LoVo (cell line): ENCODE data around the gene SRSF11.
"Not testable (repeated sequence)": the region's sequence is repeated elsewhere in the genome, so short reads cannot be mapped to it uniquely, and the experiment has no call there.

ENCODE experiments used
- DNase-seq: peaks from one replicate; pipeline ENCODE4 v3.0.0-alpha.2; 2016; ENCODE audit warnings: low spot score

Gene SRSF11, protein sequence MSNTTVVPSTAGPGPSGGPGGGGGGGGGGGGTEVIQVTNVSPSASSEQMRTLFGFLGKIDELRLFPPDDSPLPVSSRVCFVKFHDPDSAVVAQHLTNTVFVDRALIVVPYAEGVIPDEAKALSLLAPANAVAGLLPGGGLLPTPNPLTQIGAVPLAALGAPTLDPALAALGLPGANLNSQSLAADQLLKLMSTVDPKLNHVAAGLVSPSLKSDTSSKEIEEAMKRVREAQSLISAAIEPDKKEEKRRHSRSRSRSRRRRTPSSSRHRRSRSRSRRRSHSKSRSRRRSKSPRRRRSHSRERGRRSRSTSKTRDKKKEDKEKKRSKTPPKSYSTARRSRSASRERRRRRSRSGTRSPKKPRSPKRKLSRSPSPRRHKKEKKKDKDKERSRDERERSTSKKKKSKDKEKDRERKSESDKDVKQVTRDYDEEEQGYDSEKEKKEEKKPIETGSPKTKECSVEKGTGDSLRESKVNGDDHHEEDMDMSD

DNA sequence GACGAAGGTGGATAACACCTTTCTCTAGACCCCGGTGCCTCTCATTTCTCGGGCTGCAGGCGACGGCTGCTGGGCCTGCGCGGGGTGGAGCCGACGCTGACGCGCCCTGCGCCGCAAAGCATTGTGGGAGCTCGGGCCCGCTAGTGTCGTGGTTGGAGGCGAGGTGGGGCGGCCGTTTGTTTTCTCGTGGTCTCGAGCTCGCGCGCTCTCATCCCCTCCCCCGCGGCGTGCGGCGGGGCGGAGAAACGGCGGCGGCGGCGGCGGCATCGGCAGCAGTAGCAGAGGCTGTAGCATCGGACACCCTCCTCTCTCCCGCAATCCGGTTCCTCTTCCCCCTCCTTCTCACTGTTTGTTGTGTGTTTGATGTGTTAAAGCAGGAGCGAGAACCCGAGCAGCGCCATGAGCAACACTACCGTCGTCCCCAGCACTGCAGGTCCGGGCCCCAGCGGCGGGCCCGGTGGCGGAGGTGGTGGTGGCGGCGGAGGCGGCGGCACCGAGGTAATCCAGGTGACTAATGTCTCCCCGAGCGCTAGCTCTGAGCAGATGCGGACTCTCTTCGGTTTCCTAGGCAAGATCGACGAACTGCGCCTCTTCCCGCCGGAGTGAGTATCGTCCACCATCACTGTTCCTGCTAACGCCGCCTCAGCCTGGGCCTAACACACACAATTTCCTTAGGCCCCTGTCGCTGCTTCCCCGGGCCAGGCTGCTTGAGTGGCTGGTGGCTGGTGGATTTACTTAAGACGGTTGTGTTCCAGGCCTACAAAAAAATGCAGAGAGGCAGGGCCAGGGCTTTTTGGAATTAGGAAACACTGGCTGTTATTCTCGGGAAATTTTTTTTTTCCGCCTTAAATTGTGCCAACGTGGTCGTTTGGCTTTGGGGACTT lies at the start of gene SRSF11:
Gene SRSF11 (plus strand): TSS at position 143 of the 884 bp plus-strand sequence. CDS start 257 bp downstream, at position 400.
- DNase-seq = peak; percentile 94

DNA sequence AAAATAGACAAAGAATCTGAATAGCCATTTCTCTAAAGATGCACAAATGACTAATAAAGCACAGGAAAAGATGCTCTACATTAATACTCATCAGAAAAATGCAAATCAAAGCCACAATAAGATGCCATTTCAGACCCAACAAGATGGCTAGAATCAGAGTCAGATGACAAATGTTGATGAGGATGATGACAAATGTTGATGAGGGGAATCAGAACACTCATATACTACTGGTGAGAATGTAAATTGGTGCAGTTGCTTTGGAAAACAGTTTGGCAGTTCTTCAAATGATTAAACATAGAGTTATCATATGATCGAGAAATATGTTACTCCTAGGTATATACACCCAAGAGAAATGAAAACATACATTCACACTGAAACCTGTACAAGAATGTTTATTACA lies 49.7 kb upstream of the SRSF11 start:
- DNase-seq = no peak

DNA sequence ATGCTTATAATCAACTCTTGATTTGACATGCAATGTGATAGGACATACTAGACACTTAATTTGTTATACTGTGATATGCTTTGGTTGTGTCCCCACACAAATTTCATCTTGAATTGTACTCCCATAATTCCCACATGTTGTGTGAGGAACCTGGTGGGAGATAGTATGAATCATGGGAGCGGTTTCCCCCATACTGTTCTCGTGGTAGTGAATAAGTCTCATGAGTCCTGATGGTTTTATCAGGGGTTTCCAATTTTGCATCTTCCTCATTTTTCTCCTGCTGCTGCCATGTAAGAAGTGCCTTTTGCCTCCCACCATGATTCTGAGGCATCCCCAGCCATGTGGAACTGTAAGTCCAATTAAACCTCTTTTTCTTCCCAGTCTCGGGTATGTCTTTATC lies 36.0 kb upstream of the SRSF11 start:
- DNase-seq = not testable (repeated sequence)

DNA sequence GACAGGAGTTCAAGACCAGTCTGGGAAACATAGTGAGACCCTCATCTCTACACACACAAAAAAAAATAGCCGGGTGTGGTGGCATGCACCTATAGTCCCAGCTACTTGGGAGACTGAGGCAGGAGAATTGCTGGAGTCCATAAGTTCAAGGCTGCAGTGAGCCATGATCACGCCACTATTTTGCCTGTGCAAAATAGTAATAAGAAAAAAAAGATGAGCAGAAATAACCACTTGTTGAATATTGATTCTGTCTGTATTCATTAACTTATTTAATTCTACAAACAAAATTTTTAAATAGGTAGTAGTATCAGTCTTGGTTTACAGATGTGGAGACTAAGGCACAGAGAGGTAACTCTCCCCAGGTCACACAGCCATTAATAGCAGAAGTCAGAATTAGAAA lies 32.7 kb upstream of the SRSF11 start:
- no peak for DNase-seq

DNA sequence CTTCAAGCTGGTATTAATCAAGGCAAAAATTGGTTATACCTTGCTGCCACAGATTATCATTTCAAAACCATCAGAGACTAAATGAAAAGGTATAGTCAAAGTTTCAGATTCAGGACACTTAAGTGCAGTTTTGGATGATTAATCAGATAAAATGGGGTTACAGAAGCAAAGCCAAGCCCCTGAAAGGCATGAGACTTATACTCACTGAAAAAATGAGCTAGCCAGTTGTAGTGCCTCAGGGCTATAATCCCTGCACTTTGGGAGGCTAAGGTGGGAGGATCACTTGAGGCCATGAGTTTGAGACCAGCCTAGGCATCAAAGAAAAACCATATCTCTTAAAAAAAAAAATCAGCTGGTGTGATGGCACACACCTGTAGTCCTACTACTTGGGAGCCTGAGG lies 31.0 kb upstream of the SRSF11 start:
- no peak for DNase-seq

DNA sequence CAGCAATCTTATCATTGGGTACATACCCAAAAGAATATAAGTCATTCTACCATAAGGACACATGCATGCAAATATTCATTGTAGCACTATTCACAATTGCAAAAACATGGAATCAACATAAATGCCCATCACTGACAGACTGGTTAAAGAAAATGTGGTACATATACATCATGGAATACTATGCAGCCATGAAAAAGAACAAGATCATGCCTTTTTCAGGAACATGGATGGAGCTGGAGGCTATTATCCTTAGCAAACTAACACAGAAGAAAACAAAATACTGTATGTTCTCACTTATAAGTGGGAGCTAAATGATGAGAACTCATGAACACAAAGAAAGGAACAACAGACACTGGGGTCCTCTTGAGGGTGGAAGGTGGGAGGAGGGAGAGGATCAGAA lies 28.7 kb upstream of the SRSF11 start:
- not testable (repeated sequence) for DNase-seq

DNA sequence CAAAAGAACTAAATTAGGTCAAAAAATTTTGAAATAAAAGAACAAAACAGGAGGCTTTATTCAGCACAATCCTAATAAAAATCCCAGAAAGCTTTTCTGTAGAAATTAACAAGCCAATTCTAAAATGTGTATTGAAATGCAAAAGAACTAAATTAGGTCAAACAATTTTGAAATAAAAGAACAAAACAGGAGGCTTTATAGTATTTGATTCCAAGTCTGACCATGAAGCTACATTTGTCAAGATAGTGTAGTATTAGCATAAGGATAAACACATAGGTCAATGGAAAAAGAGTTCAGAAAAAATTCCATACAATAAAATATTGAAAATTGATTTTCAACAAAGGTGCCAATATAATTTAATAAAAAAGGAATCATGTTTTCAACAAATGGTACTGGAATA lies 26.6 kb upstream of the SRSF11 start:
- no peak for DNase-seq

DNA sequence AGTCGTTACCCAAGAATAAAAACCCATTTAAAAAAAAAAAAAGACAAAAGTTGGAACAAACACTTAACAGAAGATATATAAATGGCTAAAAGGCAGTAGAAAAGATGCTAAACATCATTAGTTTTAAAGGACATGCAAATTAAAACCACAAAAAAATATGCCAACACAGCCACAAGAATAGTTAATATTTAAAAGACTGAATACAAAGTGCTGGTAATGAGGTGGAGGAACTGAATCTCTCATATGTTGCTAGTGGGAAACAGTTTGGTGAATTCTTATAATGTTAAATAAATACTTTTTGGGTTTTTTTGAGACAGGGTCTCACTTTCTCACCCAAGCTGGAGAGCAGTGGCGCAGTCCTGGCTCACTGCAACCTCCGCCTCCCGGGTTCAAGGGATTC lies 25.8 kb upstream of the SRSF11 start:
- no peak for DNase-seq

DNA sequence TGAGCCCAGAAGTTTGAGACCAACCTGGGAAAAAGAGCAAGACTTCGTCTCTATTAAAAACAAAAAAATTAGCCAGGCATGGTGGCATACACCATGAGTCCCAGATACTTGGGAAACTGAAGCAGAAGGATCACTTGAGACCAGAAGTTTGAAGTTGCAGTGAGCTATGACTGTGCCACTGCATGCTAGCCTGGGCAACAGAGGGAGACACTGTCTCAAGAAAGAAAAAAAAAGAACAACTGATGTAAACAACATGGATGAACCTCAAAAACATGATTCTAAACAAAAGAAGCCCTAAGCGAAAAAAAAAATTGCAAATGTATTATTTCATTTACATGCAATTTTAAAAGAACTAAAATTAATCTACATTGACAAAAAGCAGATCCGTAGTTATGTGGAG lies 24.8 kb upstream of the SRSF11 start:
- no peak for DNase-seq

DNA sequence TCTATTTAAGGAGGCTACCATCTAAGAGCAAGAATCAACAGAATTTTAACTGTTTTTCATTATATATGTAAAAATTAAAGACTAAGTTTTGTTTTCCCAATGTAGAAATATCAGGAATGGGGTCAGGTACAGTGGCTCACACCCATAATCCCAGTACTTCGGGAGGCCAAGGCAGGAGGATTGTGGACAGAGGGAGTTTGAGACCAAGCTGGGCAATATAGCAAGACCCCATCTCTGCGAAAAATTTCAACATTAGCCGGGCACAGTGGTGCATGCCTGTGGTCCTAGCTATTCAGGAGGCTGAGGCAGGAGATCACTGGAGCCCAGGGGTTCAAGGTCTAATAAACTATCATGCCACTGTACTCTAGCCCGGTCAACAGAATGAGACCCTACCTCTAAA lies 21.1 kb upstream of the SRSF11 start:
- no peak for DNase-seq

DNA sequence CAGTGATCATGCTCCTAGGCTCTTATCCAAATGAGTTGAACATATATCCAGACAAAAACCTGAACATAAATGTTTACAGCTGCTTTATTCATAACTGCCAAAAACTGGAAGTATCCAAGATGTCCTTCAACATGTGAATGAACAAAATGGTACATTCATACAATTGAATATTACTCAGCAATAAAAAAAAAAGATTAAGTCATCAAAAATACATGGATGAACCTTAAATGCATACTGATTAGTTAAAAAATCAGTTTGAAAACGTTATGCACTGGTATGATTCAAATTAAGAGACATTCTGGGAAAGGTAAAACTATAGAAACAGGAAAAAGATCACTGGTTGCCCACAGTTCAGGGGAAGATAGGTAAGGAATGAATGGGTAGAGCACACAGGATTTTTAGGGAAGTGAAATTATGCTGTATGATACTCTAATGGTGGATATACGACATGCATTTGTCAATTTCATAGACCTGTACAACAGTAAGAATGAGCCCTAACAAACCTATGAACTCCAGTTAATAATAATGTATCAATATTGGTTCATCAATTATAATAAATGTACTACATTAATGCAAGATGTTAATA lies 18.9 kb upstream of the SRSF11 start:
- DNase-seq = no peak

DNA sequence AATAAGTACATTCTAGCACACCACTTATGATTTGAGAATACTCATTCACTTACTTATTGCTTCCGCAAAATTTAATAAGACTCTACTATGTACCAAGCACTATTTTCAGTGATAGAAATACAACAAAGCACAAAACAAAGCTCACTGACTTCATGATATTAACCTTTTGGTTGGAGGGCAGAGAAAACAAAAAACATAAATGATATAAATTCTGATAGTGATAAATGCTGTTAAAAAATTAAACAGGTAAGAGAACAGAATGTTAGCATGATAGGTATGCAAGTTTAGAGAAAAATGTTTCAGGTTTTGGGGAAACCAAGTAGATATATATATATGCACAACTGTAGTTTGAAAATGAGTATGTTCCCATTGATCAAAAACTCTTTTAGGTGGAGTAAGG lies 17.0 kb upstream of the SRSF11 start:
- no peak for DNase-seq

DNA sequence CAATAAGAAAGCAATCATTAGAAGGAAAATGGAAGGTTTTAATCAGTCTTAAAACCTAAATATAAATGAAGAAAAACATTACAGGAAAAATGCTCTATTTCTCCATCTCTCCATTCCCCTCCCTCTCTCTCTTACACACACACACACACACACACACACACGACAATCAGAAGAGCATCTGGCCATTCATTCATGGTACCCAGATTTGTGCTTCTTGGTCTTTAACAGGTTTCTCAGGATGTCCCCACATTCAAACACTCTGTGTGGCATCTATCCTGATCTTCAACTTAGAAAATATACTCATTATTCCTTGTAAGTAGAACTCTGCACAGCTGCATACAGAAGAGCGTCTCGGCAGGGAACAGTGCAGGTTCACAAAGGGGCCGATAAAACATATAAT lies 16.6 kb upstream of the SRSF11 start:
- DNase-seq = no peak

DNA sequence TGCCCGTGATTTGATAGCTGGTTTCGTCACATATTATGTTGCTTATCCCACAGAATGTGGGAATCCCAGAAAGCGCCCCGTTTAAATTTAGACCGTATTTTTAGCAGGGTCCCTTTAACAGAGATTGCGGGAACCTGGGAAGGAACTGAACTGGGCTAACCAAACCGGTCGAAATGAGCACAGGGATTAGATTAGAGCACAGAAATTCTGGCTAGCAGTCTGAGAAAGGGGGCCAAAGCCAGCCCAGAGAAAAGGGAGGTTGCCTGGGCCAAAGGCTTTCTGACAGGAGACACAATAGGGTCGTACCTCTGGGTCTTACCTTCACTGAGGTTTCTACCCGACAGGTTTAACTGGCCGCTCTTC lies 16.1 kb upstream of the SRSF11 start:
- no peak for DNase-seq

DNA sequence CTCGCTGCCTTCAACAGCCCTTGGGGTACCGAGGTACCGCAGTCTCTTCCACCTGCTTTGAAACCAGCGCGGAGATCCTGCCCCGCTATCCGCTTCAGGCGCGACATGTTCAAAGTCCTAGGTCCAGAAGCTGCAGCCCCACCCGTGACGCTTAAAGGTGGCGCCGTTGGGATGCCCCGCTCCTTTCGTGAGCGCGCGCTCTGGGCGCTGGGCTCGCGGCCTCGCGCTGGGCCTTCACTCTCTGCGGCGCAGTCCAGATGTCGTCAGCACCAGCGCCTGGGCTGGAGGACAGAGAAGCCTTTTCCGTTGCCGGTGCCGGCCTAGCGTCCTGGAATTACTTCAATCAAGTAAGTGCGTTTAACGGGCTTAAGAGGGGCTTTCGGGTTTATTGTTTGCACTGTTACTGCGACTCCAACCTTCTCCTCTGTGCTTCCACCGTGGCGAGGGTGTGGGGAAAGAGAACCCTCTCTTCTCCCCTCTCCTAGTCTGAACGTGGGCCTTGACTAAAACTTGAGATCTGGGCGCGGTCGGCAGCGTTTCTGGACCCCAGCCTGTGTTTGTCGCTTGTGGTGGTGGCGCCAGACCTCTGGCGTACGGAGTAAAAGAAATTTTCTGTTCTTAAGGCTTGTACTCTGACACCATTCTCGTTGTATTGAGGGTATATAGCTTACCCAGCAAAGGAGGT lies 15.6 kb upstream of the SRSF11 start, which contains the start of gene LRRC40:
Gene LRRC40 (minus strand): TSS at position 146 of the 685 bp plus-strand sequence. CDS start 39 bp downstream, at position 107.
- DNase-seq = peak; percentile 94

DNA sequence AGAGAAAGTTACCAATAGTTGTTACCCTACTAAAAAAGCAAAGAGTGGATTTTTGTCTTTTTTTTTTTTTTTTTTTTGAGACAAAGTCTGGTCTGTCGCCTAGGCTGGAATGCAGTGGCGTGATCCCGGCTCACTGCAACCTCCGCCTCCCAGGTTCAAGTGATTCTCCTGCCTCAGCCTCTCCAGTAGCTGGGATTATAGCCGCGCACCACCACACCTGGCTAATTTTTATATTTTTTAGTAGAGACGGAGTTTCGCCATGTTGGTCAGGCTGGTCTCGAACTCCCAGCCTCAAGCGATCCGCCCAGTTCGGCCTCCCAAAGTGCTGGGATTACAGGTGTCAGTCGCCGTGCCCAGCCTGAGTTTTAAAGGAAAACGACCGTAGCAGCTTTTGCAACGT lies 14.3 kb upstream of the SRSF11 start:
- DNase-seq = not testable (repeated sequence)

DNA sequence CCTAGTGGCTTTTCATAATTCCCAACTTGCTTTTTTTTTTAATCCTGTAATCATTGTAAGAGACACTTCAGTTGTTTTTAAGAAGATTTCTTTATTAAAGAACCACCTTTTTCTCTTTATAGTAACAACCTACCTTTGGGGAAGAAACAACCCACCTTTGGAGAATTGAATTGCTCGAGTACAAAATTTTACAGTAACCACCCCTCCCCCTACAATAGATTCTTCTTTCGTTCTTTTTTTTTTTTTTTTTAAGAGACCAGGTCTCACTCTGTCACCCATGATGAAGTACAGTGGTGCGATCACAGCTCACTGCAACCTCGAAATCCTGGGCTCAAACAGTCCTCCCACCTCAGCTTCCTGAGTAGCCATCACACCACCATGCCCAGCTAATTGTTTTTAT lies 13.7 kb upstream of the SRSF11 start:
- DNase-seq = no peak

DNA sequence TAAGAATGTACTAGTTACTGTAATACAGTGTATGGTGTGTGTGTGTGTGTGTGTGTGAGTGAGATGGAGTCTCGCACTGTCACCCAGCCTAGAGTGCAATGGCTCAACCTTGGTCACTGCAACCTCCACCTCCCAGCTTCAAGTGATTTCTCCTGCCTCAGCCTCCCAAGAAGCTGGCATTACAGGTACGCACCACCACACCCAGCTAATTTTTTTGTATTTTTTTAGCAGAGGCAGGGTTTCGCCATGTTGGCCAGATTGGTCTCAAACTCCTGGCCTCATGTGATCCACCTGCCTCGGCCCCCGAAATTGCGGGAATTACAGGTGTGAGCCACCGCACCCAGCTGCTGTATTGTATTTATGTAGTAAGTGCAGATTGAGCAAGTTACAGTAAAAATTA lies 12.9 kb upstream of the SRSF11 start:
- no peak for DNase-seq

DNA sequence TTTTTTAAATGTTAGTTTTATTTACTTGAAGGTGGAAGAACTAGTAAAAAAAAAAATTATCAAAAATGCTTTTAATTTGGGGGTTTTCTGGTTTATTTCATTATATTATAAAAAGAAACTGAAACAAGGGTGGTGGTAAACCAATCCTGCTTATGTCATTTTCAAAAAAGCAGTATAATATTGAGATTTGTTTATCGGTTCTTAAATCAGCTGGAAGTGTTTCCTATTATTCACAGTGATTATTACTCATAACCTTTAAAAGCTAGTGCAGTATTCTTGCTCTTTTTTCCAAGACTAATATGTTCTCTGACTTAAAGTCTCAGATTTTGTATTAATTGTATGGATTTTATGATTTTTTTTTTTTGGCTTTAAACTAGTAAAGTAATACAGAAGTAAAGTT lies 10.4 kb upstream of the SRSF11 start:
- no peak for DNase-seq

DNA sequence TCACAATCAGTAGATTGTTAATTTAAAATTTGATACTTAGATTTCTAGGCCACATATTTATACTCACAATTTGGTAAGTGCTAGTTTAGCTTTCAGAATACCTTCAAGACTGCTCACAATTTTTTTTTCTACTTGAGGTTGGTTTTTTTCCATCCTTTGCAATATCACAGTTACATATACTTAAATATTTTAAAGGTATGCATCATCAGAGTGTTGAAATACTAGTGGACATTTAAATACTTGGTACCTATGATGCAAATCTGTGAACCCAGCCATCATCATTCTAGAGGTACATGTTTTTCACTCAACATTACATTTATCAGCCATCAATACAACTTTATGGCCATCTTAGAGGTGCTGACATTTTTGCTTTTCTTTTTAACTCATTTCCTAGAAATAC lies 9.6 kb upstream of the SRSF11 start:
- DNase-seq = no peak

DNA sequence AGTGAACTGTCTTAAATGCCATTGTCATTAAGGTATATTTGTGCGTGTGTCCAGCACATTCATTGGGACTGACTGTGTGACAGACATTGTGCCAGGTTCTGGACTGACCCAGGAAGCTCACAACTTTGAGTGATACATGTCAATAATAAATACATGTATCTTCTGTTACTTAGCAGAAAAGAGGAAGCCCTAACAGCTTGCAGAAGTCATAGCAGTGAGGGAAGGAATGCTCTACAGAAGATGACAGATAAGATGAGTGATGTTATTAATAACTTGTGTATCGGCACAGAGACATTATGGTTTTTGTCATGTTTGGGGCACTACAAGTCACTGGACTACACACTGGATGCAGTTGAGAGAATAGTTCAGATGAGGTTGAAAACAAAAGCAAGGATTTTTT lies 1.2 kb upstream of the SRSF11 start:
- DNase-seq = no peak
